Measurements from ENCODE around the gene GHITM.
"Not testable (repeated sequence)": the region's sequence is repeated elsewhere in the genome, so short reads cannot be mapped to it uniquely, and the experiment has no call there.

GHITM gene, protein sequence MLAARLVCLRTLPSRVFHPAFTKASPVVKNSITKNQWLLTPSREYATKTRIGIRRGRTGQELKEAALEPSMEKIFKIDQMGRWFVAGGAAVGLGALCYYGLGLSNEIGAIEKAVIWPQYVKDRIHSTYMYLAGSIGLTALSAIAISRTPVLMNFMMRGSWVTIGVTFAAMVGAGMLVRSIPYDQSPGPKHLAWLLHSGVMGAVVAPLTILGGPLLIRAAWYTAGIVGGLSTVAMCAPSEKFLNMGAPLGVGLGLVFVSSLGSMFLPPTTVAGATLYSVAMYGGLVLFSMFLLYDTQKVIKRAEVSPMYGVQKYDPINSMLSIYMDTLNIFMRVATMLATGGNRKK

GRCh38 chr10:84139126-84140035, at the start of gene GHITM:
GHITM (plus strand) TSS chr10:84139509; CDS start chr10:84141501, 1,992 bp downstream.
- DNase-seq (ENCODE audit: low spot score), result peak; percentile 97

DNA sequence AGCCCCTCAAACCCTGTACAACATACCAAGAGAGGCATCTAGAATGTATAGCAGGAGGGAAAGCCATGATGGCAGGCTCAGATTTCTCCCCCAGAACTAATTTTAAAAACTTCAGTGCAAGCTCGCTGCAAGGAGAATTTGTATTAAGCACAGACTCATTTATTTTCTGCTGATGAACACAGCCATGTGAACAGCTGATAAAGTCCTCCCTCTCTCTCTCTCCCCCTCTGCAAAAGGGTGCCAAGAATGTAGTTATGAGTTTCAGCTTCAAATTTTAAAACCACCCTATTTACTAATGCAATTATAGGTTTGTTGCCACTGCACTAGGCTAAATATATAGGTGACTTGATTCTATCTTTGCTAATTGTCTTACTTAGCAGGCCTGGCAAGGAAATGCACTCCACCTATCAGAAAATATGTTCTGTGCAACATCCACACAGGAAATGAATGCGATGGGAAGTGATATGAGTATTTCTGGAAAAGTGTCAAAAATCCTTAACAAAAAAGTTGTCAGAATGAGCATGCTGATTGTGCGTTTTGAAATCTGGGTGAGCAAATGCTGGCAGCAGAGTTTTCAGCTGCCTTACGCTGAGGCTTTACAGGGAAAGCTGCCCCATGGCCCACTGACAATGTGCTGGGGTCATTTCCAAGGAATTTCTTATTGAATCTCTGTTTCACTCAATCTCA, 43.4 kb upstream of the GHITM start:
- DNase-seq (ENCODE audit: low spot score), result no peak

GRCh38 chr10:84097787-84098353, 41.4 kb upstream of the GHITM start:
- DNase-seq (ENCODE audit: low spot score), result peak; percentile 11

DNA sequence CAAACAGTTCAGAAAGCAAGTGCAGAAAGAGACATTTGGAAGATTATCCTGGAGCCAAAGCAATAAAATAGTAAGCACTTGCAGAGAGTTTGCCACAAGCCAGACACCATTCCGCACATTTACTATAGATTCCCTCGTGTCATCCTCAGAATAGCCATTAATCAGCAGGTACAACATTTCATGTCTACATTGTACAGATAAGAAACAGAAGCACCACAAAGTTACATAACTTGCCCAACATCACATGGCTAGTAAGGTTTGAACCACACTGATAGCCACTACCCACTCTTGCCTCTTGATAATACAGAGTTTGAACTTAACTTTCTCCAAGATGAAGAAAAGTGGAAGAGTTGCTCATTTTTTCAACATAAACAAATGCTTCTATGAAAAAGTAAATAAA, 40.6 kb upstream of the GHITM start:
- DNase-seq (ENCODE audit: low spot score), result no peak

- no peak for DNase-seq (ENCODE audit: low spot score)
Observed at GRCh38 chr10:84101042-84101441, 38.3 kb upstream of the GHITM start.

GRCh38 chr10:84108797-84109196, 30.5 kb upstream of the GHITM start:
- no peak for DNase-seq (ENCODE audit: low spot score)

GRCh38 chr10:84109772-84110171, 29.5 kb upstream of the GHITM start:
- DNase-seq (ENCODE audit: low spot score), result not testable (repeated sequence)

DNA sequence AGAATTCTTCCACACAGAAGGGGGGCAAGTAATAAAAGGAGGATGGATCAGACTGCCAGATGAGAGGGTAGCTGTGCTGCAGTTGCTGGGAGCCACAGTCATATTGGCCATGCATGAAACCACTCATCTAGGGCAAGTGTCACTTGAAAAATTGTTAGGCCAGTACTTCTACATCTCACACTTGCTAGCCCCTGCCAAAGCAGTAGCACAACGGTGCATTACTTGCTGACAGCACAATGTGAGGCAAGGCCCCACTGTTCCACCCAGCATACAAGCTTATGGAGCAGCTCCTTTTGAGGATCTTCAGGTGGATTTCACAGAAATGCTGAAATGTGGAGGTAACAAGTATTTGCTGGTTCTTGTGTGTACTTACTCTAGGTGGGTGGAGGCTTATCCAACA, 25.8 kb upstream of the GHITM start:
- not testable (repeated sequence) for DNase-seq (ENCODE audit: low spot score)

GRCh38 chr10:84114088-84114667, 25.1 kb upstream of the GHITM start:
- DNase-seq (ENCODE audit: low spot score), result no peak

DNA sequence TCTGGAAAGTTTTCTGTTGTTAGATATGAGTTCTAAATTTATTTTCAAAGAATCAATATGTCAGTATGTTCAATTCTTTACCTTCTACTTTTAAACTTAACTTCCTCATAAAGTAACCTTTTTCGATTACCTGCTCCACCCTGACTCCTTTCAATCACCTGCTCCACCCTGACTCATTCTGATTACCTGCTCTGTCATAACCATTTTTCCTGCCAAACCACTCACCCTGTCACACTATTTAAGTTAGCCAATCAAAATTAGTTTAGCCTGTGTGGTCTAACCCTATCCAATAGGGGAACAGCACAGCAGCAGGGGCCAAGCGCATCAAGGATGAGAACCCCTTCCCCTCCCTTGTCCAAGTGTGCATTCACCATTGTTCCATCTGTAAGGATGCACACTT, 22.1 kb upstream of the GHITM start:
- DNase-seq (ENCODE audit: low spot score), result not testable (repeated sequence)

- DNase-seq (ENCODE audit: low spot score), result no peak
Observed at GRCh38 chr10:84117686-84118394, 21.5 kb upstream of the GHITM start.

DNA sequence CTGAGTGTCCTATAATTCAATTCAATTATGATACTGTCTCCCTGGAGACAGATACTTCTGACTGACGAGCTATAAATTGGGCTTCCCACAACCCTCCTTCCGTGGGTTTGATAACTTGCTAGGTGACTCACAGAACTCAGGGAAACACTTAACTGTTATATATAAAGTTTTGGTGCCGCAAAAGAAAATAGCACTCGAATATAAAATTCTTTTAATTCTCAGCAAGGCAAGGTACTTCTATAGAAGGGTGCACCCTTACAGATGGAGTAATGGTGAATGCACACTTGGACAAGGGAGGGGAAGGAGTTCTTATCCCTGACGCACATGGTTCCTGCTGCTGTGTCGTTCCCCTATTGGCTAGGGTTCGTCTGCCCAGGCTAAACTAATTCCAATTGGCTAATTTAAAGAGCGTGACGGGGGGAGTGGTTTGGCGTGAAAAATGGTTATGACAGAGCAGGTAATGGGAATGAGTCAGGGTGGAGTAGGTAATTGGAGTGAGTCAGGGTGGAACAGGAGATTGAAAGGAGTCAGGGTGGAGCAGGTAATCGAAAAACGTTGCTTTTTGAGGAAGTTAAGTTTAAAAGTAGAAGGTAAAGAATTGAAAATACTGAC, 20.8 kb upstream of the GHITM start:
- no peak for DNase-seq (ENCODE audit: low spot score)

DNA sequence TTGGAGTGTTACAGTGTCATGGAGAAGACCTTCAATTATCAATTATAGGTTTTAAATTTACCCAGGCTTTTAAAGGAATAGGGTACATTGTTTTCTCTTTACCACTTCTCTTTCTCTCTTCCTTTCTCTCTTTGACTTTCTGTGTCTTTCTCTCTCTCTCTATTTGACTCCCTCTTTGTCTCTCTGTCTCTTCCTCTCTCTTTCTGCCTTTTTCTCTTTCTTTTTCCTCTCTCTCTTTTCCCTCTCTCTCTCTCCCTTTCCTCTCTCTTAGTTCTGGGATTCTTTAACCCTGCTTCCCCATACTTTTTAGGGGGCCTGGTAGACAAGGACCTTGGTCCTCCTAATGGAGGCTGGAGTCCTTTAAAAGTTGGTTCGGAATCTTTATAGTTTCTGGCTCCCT, 15.9 kb upstream of the GHITM start:
- no peak for DNase-seq (ENCODE audit: low spot score)

DNA sequence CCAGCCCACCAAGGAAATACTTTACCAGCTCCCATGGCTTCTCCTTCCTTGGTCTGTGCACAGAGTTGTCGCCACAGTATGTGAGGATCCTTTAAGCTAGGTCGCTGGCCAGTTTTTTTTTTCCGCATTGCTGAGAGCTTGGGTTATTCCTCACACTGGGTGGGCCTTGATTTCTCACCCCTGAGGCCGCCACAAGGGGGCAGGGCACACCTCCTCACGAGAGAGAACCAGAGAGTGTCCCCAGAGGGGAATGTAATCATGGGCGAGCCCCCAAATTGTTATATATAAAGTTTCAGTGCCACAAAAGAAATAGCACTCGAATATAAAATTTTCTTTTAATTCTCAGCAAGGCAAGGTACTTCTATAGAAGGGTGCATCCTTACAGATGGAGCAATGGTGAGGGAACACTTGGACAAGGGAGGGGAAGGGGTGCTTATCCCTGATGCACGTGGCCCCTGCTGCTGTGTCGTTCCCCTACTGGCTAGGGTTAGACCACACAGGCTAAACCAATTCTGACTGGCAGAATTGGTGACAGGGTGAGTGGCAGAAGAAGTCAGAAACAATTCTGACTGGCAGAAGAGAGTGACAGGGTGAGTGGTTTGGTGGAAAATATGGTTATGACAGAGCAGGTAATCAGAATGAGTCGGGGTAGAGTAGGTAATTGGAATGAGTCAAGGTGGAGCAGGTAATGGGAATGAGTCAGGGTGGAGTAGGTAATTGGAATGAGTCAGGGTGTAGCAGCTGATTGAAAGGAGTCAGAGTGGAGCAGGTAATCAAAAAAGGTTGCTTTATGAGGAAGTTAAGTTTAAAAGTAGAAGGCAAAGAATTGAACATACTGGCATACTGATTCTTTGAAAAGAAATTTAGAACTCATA, 13.2 kb upstream of the GHITM start:
- not testable (repeated sequence) for DNase-seq (ENCODE audit: low spot score)

DNA sequence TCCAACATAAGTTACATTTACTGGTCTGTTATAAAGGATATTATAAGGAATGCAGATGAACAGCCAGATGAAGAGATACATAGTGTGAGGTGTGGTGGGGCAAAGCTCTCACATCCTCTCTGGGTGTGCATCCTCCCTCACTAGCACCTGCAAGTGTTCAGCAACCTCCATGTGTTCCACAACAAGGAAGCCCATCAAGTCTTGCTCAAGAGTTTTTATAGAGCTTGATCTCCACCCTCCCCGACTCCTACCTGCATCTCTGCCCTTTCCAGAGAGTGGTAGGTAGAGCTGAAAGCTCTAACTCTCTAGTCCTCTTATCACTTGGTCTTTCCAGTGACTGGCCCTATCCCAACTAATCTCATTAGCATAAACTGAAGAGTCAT, 12.5 kb upstream of the GHITM start:
- no peak for DNase-seq (ENCODE audit: low spot score)

GRCh38 chr10:84135836-84136235, 3.5 kb upstream of the GHITM start:
- peak; percentile 58 for DNase-seq (ENCODE audit: low spot score)

DNA sequence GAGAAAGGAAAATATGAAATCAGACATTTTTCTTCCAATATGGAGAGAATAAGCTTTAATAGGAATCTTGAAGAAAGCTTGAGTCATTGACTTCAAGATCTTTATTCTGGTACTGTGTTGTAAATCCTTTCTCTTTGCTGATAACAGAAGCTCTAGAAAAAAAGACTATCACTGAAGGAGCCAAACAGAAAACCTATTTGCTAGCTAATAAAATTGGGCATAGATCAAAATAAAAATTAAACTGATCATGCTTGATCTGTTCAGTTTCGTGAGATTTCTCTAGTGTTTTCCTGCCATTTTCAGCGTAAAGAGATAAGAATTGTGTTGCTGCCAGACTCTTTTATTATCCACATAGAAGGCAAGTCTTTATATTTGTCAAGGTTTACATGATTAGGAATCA, 1.5 kb upstream of the GHITM start:
- DNase-seq (ENCODE audit: low spot score), result no peak

DNA sequence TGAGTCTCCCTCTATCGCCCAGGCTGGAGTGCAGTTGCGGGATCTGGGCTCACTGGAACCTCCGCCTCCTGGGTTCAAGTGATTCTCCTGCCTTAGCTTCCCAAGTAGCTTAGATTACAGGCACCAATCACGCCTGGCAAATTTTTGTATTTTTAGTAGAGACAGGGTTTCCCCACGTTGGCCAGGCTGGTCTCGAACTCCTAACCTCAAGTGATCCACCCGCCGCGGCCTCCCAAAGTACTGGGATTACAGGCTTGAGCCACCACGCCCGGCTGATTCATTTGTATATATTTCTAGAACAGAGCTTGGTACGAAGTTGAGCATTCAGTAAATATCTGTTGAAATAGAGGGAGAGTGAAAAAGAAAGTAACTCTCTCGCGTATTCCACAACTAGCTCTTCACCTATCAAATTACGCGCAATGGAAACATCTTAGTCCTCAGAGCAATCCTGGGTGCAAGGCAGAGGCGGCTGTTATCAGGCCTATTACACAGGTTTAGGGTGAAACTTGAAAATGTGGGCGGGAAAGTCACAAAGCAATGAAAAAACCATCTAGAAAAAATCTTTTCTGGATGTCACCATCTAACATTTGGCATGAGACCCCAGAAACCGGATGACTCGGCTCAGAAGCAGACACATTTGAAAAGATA, 707 bp upstream of the GHITM start:
- DNase-seq (ENCODE audit: low spot score), result peak; percentile 67

- peak; percentile 27 for DNase-seq (ENCODE audit: low spot score)
Observed at GRCh38 chr10:84140036-84140379, 699 bp downstream of the GHITM start.

Measured in LoVo (cell line).